H1 (cell line): Measurements from ENCODE around the gene TMPRSS4.

Source experiments
- CEBPB ChIP-seq: IDR thresholded peaks from 2 replicates; pipeline ENCODE4 v1.6.1; 2012; ENCODE audit warnings: low read depth, low read length
- CHD1 ChIP-seq: IDR thresholded peaks from 2 replicates; pipeline ENCODE4 v1.6.1; 2012; ENCODE audit warnings: low read depth, low read length, improper control_type of control experiment
- CTCF ChIP-seq, 3 experiments: IDR thresholded peaks; 1 replicate in 2 of 3; 2 replicates in 1 of 3; pipeline versions ENCODE4 v1.5.1 to v1.6.1; 2011; ENCODE audit warnings: low read length in 3 of 3, mild to moderate bottlenecking in 3 of 3, inconsistent platforms in 2 of 3, low read depth in 1 of 3, moderate library complexity in 1 of 3; ENCODE audit not compliant: insufficient read depth in 1 of 3; ENCODE audit errors: control extremely low read depth in 1 of 3
- FOSL1 ChIP-seq: IDR thresholded peaks from 2 replicates; pipeline ENCODE4 v1.6.1; 2011; ENCODE audit warnings: mild to moderate bottlenecking, low read depth, low read length, moderate library complexity; ENCODE audit not compliant: insufficient read depth
- GABPA ChIP-seq: IDR thresholded peaks from 2 replicates; pipeline ENCODE4 v1.6.1; 2011; ENCODE audit warnings: mild to moderate bottlenecking, low read length, moderate library complexity, borderline replicate concordance; ENCODE audit not compliant: insufficient read depth
- JUN ChIP-seq: IDR thresholded peaks from 2 replicates; pipeline ENCODE4 v1.6.1; 2011; ENCODE audit warnings: low read depth, mild to moderate bottlenecking, improper control_type of control experiment, low read length
- TAF1 ChIP-seq: IDR thresholded peaks from 2 replicates; pipeline ENCODE4 v1.6.1; 2011; ENCODE audit warnings: mild to moderate bottlenecking, low read depth, low read length

- TF ChIP-seq JUN: no peak
- no peak for TF ChIP-seq CHD1
- no peak for TF ChIP-seq FOSL1
- peak in 1 of 3 experiments; percentile 15; a peak in 1 of 4 replicates for TF ChIP-seq CTCF (IDR thresholded peaks at IDR 0.05; ENCODE audit: control extremely low read depth in 1 of 3, insufficient read depth in 1 of 3, low read depth in 1 of 3, low read length in 3 of 3)
- TF ChIP-seq TAF1: no peak
- no peak for TF ChIP-seq GABPA
- TF ChIP-seq CEBPB: no peak
Measured at GRCh38 chr11:118027694-118028093, 49.2 kb upstream of the TMPRSS4 start.
